GM21526 (cell line): ENCODE measurements around the gene TSEN54.

Source experiments
- ATAC-seq: cut with Tn5 transposase; IDR thresholded peaks from one replicate; pipeline ENCODE4 v1.9.1; 2021; ENCODE audit warnings: moderate library complexity; ENCODE audit not compliant: unreplicated experiment, low FRiP score

TSEN54 gene

DNA sequence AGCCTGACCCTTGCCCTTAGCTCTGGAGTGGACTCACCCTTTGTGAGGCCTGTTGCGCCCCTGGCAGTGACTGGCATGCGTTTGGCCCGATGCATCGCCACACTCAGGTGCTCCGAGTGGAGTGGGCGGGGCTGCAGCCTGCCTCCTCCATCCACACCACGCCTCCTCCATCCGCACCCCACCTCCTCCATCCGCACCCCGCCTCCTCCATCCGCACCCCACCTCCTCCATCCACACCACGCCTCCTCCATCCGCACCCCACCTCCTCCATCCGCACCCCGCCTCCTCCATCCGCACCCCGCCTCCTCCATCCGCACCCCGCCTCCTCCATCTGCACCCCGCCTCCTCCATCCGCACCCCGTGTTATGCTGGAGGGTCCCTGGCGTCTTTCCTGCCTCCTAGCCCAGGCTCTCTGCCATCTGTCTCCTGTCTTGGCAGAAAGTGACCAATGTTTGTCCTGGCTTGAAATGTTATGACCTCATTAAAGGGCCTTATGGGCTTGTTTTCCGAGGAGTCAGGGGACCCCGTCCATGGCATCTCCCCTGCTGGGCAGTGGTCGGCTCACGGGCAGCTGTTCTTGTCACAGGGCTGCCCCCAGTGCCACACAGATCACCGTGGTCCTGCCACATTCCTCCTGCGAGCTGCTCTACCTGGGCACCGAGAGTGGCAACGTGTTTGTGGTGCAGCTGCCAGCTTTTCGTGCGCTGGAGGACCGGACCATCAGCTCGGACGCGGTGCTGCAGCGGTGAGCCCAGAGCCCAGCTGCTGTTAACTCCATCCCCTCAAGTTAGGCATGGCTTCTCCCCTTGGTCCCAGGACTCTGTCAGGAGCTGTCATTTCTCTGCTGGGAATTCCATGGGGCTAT, 42.6 kb downstream of the TSEN54 start:
- ATAC-seq = no peak

DNA sequence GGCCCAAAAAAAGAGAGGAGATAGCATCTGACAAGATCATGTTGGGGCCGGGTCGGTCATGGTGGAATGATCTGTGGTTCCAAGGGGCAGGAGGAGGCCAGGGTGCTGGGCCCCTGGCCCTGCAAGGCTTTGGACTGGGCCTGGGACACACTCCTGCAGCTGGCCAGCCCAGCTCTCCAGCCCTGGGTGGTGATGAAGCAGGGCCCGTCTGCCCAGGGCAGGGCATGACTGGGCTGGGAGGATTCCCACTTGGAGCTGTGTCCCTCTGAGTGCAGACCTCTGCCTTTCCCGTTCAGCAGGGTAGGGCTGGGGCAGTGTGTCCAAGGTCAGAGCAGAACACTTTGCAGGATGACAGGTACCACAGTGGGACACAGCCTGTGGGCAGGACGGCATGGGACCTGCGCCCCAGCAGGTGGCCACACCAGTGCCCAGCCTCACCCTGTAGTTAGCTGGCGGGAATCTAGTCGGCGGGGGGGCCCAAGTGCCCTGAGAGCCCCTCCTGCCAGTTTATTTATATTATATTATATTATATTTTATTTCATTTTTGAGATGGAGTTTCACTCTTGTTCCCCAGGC, 43.7 kb downstream of the TSEN54 start:
- ATAC-seq = no peak

GRCh38 chr17:75561927-75562603, 45.7 kb downstream of the TSEN54 start:
- no peak for ATAC-seq

DNA sequence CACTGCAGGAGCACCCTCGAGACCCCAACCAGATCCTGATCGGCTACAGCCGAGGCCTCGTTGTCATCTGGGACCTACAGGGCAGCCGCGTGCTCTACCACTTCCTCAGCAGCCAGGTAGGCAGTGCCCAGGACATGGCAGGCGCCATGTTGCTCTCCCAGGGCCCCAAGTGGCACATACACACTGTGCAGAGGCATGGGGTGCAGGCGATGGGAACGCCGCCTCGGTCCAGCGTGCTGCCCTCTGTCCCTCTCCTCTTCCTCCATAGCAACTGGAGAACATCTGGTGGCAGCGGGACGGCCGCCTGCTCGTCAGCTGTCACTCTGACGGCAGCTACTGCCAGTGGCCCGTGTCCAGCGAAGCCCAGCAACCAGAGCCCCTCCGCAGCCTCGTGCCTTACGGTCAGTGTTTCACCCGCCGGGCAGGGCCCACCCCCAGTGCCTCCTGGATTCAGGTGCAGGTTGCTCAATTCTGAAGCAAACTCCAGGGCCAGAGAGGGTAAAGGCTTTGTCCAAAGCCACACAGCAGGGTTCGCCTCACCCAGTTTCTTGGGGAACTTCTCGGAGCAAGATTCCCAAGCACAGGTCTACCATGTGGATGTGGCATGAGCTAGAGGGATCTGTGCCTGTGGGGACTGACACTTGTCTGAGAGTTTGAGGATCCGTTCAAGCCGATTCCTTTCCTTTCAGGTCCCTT, 46.9 kb downstream of the TSEN54 start:
- ATAC-seq = no peak

- ATAC-seq = no peak
Measured at GRCh38 chr17:75564195-75564594, 47.9 kb downstream of the TSEN54 start.

DNA sequence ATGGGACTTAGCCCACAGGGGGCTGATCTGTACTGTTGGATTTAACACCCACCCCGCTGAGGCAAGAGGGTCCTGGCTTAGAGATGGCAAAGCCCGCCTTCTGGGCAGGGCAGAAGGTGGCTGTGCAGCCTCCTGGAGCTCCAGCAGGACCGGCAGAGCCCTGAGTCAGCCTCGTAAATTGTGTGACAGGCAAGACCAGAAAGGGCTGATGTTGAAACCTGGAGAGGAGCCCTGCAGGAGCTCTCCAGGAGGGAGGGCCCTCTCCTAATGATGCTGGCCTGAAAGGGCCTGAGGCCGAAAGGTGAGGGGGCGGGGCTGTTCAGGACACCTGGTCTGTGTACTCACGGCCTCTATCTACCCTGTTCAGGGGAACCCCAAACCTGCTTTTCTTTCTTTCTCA, 48.7 kb downstream of the TSEN54 start:
- no peak for ATAC-seq

DNA sequence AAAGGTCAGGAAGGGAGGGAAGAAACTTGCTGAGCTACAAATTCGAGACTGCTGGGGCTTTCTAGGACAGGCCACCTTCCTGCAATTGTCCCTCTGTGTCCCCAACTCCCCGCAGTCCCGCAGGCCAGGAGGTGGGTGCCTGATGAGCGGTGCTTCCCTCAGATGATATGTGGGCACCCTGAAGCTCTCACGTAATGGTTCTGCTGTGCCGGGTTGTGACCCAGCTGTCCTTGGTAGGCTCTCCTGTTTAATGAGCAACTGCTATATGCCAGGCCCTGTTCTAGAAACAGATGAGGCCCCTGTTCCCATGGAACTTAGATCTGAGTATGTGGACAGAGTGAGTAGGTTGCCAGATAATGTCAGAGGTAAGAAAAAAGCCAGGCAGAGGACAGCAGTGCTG, 49.3 kb downstream of the TSEN54 start:
- no peak for ATAC-seq

DNA sequence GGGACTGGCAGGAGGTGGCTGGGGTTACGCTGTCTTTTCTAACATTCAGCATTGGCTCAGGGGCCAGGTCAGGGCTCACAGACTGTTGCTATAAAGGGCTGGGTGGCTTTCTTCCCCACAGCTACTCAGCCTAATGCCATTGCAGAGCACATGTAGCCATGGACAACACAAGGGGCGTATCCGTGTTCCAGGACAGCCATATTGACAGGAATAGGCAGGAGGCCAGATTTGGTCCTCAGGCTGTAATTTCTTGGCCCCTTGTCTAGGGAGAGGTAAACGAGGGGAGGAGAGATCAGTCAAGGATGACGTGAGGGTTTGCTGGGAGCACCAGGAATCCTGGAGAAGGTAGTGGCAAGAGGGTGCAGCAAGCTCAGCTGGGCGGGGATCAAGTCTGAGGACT, 50.1 kb downstream of the TSEN54 start:
- ATAC-seq = no peak

GRCh38 chr17:75566834-75567233, 50.5 kb downstream of the TSEN54 start:
- ATAC-seq = no peak

GRCh38 chr17:75568412-75569255, 52.3 kb downstream of the TSEN54 start:
- ATAC-seq = no peak

DNA sequence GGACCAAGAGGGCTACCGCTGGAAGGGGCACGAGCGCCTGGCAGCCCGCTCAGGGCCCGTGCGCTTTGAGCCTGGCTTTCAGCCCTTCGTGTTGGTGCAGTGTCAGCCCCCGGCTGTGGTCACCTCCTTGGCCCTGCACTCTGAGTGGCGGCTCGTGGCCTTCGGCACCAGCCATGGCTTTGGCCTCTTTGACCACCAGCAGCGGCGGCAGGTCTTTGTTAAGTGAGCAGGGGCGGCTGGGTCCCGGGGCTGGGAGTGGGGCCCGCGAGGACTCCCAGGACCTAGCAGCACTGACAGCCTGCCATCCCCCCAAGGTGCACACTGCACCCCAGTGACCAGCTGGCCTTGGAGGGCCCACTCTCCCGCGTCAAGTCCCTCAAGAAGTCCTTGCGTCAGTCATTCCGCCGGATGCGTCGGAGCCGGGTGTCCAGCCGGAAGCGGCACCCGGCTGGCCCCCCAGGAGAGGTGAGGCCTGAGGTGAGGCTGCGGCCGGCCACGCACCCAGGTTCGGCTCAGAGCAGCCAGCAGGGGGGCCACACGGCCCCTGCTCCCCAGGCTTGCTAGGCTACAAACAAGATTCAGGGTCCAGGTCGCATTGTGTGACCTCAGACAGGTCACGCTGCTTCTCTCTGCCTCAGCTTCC, 53.8 kb downstream of the TSEN54 start:
- ATAC-seq = no peak

- no peak for ATAC-seq
Measured at GRCh38 chr17:75570772-75571171, 54.4 kb downstream of the TSEN54 start.

- no peak for ATAC-seq
Measured at GRCh38 chr17:75571197-75571884, 55.0 kb downstream of the TSEN54 start.

DNA sequence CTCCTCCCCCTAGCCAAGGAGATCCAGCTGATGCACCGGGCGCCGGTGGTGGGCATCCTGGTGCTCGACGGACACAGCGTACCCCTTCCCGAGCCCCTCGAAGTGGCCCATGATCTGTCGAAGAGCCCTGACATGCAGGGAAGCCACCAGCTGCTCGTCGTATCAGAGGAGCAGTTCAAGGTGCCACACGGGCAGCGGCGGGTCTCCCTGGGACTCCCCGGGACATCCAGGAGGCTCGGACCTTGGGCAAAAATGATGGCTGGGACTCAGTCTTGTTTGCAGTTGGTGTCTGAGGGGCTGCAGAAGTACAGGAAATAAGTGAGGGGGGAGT, 55.5 kb downstream of the TSEN54 start:
- ATAC-seq = no peak

DNA sequence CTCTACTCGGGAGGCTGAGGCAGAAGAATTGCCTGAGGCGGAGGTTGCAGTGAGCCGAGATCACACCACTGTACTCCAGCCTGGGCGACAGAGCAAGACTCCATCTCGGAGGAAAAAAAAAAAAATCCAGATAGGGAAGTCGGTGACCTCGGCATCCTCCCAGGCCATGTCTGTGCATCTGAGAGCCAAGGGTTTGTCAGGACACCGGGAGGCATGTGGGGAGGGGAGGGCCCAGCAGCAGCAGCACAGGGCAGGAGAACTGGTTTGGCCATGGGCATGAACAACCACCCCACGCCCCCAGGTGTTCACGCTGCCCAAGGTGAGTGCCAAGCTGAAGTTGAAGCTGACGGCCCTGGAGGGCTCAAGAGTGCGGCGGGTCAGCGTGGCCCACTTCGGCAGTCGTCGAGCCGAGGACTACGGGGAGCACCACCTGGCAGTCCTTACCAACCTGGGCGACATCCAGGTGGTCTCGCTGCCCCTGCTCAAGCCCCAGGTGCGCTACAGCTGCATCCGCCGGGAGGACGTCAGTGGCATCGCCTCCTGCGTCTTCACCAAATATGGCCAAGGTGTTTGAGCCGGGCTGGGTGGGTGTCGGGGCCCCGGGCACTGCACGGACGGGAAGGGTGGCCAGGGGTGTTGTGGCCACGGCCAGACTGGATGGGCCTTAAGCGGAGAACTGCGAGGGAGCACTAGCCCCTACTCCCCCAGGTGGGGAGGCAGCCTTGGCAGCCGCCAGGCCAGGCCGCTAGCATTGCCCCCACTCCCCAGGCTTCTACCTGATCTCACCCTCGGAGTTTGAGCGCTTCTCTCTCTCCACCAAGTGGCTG, 56.6 kb downstream of the TSEN54 start:
- no peak for ATAC-seq

- ATAC-seq = no peak
Measured at GRCh38 chr17:75573540-75573957, 57.2 kb downstream of the TSEN54 start.

GRCh38 chr17:75573994-75574393, 57.7 kb downstream of the TSEN54 start:
- ATAC-seq = no peak
